Measurements from ENCODE around the gene POLA1.

Gene POLA1

GRCh38 chrX:24876530-24877287 is 183.0 kb downstream of the POLA1 start:
- no peak for DNase-seq (ENCODE audit: low read depth)

- no peak for DNase-seq (ENCODE audit: low read depth)
These were observed 183.6 kb downstream of the POLA1 start for GRCh38 chrX:24877288-24877664.

DNA sequence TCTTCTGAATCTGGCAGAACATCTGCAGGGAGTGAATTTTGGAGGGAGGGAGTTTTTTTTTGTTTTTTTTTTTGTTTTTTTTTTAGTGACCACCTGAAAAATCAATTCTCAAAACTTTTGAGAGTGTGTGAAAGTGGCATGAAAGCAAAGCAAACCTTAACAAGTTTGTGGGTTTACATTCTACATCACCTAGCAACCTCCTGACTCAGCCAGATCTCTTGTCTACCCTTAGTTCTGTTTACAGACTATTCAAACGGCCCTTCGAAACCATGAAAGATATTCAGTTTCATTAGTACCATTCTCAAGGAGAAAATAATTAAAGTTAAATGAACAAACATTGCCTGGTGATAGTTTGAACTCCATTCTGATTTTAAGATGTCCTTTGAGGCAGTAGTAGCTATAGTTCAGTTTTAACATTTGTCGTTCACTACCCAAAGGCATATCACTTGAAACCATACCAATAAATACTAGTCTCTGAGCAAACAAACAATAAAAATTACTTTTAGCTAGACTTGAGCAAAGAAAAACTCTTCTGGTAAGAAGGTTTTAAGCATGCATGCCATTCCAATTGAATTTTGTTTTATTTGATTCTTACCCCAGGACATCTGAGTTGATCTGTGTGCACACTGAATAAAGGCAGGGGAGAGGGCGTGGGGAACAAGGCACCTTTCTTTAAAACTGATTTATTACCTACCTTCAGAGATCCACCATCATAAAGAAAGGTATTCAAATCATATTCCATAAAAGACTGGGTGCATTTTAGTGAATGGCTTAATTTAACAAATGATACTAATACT is 184.3 kb downstream of the POLA1 start:
- DNase-seq (ENCODE audit: low read depth): no peak

- DNase-seq (ENCODE audit: low read depth): no peak
These were observed 186.0 kb downstream of the POLA1 start for GRCh38 chrX:24879679-24880078.

GRCh38 chrX:24886916-24887315 is 193.2 kb downstream of the POLA1 start:
- no peak for DNase-seq (ENCODE audit: low read depth)

GRCh38 chrX:24890677-24891076 is 197.0 kb downstream of the POLA1 start:
- no peak for DNase-seq (ENCODE audit: low read depth)

GRCh38 chrX:24899391-24899790 is 205.7 kb downstream of the POLA1 start:
- DNase-seq (ENCODE audit: low read depth): no peak

DNA sequence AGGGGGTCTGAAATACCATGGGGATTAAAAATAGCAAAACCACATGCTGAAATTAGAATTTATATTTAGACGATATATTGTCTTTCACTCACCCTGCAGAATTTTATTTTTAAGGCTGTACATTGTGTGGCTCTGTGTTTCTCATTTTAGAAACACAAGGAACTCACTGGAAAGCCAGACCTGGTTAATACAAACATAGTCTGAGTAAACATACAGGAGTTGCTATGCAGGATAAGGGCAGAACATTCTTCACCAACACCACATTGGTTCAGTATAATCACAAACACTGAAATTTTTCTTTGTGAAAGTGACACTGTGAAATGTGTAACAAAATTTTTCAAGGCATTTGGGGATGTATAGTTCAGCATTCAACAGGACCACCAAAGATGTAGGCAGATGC is 206.5 kb downstream of the POLA1 start:
- DNase-seq (ENCODE audit: low read depth): no peak

DNA sequence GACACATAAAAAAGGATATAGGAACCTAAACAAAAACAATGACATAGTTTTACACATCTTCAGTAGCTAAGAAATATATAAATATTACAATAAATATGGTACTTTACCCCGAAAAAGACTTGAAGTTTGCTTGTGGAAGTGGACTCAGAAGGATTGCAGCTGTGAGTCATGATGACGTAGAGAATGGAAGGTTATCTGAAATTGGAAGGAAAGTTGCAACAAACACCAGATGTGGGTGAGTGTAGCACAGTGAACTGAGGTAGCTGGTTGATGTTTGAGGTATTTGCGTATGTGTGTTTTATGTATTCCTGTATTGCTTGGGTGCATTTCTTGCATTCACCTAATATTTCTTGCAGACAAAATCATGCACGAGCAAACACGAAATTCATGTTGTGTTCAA is 209.1 kb downstream of the POLA1 start:
- DNase-seq (ENCODE audit: low read depth): peak; percentile 6

DNA sequence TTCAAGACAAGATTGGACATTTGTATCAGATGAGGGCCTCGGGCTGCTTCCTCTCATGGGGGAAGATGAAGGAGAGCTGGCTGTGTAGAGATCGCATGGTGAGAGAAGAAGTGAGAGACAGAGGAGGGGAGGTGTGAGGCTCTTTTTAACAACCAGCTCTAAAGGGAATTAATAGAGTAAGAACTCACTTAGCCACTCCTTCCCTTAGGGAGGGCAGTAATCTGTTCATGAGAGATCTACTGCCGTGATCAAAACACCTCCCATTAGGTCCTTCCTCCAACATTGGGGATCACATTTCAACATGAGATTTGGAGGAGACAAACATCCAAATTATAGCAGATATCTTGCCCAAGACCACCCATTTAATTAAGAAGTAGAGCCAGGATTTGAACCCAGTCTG is 225.0 kb downstream of the POLA1 start:
- no peak for DNase-seq (ENCODE audit: low read depth)

GRCh38 chrX:24920769-24921168 is 227.1 kb downstream of the POLA1 start:
- no peak for DNase-seq (ENCODE audit: low read depth)

GRCh38 chrX:24925430-24925829 is 231.7 kb downstream of the POLA1 start:
- no peak for DNase-seq (ENCODE audit: low read depth)

GRCh38 chrX:24927372-24927771 is 233.7 kb downstream of the POLA1 start:
- no peak for DNase-seq (ENCODE audit: low read depth)

GRCh38 chrX:24928114-24928513 is 234.4 kb downstream of the POLA1 start:
- no peak for DNase-seq (ENCODE audit: low read depth)

DNA sequence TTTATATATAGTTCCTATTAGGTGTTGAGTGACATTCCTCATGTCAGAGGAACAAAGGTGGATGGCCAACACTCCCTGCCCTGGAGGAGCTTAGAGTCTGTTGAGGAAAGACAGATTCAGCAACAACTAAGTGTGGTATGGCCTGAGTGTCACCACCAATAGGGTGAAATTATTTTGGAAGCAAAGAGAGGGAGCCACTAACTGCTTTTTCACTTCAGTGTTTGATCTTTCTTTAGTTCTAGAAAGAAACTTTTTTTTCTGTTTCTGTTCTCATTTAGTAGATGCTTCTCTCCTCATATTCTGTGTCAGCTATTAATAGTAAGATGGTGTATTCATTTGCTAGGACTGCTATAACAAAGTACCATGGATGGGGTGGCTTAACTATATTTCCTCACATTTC is 240.6 kb downstream of the POLA1 start:
- DNase-seq (ENCODE audit: low read depth): no peak

DNA sequence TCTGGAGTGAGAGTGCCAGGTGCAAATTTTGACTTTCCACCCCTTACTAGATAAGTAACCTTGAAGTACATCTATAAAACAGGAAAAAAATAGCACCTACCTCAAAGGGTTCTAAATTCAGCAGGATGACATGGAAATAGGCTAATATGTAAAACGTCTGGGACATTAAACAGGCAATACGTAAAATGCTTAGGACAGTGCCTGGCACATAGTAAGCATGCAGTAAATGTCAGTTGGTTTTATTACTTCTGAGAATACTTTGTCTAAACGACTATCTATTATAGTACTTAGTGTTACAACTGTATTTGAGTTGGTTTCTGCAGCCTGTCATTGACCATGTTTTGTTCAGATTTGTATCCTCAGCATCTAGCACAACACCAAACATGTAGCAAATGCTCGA is 251.3 kb downstream of the POLA1 start:
- DNase-seq (ENCODE audit: low read depth): no peak

- no peak for DNase-seq (ENCODE audit: low read depth)
These were observed 252.7 kb downstream of the POLA1 start for GRCh38 chrX:24946369-24946768.

DNA sequence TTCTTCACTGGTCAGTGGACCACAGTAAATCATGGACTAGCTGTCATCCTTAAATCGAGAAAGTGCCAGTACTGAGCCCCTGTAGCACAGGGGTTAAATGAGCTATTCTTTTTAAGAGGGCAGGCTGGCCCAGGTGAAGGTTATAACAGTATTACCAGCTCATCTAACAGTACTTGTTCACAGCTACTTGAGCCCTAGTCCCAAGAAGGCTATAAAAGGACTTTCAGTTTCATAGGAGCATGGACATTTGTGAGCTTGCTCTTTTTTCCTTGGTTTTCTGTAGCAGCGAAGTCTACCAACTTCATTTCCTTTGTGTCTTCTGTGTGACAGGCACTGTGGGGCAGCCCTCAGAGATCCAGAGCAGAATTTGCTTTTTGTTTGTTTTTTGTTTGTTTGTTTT is 261.0 kb downstream of the POLA1 start:
- no peak for DNase-seq (ENCODE audit: low read depth)

- DNase-seq (ENCODE audit: low read depth): no peak
These were observed 261.7 kb downstream of the POLA1 start for GRCh38 chrX:24955372-24955930.

- no peak for DNase-seq (ENCODE audit: low read depth)
These were observed 263.1 kb downstream of the POLA1 start for GRCh38 chrX:24956828-24957227.

DNA sequence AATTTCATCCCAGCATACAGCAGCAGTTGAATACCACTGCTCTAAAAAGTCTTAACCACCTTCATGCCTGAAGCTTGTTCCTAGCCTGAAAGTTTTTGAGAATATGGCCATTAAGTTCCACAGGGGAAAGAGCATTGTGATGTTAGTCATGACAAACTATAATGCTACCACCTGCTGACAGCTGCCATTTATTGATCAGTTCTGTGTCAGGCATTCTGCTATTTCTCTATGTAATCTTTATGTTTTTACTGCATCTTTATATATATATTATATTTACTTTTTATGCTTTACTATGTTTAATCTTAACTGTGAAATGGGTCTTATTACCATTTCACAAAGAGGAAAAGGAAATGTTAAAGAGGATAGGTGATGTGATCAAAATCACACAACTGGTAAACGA is 268.1 kb downstream of the POLA1 start:
- DNase-seq (ENCODE audit: low read depth): no peak

- no peak for DNase-seq (ENCODE audit: low read depth)
These were observed 270.1 kb downstream of the POLA1 start for GRCh38 chrX:24963823-24964222.

GRCh38 chrX:24965372-24965771 is 271.7 kb downstream of the POLA1 start:
- DNase-seq (ENCODE audit: low read depth): no peak

All from GM04503 (cell line).